Stimulated activated CD4-positive, alpha-beta T cell treated with anti-CD3 and anti-CD28 coated beads, Interleukin-2, amount 100 ng/mL, for 4 hours (primary cell): ENCODE data around the gene ITGA6.

Experiments
- DNase-seq: peaks from one replicate; pipeline ENCODE4 v3.0.0-alpha.2; 2020; ENCODE audit warnings: low read depth

Gene ITGA6

GRCh38 chr2:172440795-172441194 lies 13.4 kb downstream of the ITGA6 start:
- DNase-seq: no peak

GRCh38 chr2:172442072-172442895 lies 14.9 kb downstream of the ITGA6 start:
- peak; percentile 65 for DNase-seq

GRCh38 chr2:172445851-172446250 lies 18.5 kb downstream of the ITGA6 start:
- no peak for DNase-seq

GRCh38 chr2:172446474-172447063 lies 19.2 kb downstream of the ITGA6 start:
- no peak for DNase-seq

GRCh38 chr2:172447811-172448493 lies 20.6 kb downstream of the ITGA6 start:
- no peak for DNase-seq

- no peak for DNase-seq
These were observed 21.3 kb downstream of the ITGA6 start for GRCh38 chr2:172448544-172449267.

- DNase-seq: no peak
These were observed 22.6 kb downstream of the ITGA6 start for GRCh38 chr2:172449911-172450550.

GRCh38 chr2:172451923-172452322 lies 24.5 kb downstream of the ITGA6 start:
- no peak for DNase-seq

GRCh38 chr2:172452845-172453244 lies 25.5 kb downstream of the ITGA6 start:
- DNase-seq: no peak

GRCh38 chr2:172454404-172455120 lies 27.2 kb downstream of the ITGA6 start:
- no peak for DNase-seq

GRCh38 chr2:172455121-172455515 lies 27.7 kb downstream of the ITGA6 start:
- DNase-seq: no peak

- DNase-seq: no peak
These were observed 28.6 kb downstream of the ITGA6 start for GRCh38 chr2:172456002-172456401.

- DNase-seq: no peak
These were observed 30.1 kb downstream of the ITGA6 start for GRCh38 chr2:172457536-172457935.

- DNase-seq: no peak
These were observed 31.3 kb downstream of the ITGA6 start for GRCh38 chr2:172458561-172459124.

- DNase-seq: no peak
These were observed 33.4 kb downstream of the ITGA6 start for GRCh38 chr2:172460780-172461201.

- DNase-seq: peak; percentile 70
These were observed 34.4 kb downstream of the ITGA6 start for GRCh38 chr2:172461591-172462372.

GRCh38 chr2:172462373-172462848 lies 35.0 kb downstream of the ITGA6 start:
- no peak for DNase-seq

- DNase-seq: no peak
These were observed 35.5 kb downstream of the ITGA6 start for GRCh38 chr2:172462849-172463381.

- no peak for DNase-seq
These were observed 37.2 kb downstream of the ITGA6 start for GRCh38 chr2:172464400-172465129.
